ENCODE measurements around the gene CDH13.

- TF ChIP-seq CTCF (IDR thresholded peaks at IDR 0.05) (no peak), POLR2A (IDR thresholded peaks at IDR 0.05) (no peak)
Observed at GRCh38 chr16:82625066-82625968, 1.5 kb upstream of the CDH13 start.

Data from adrenal gland (tissue), 5 donors.